HepG2 (cell line): ENCODE results near the gene AADAT. TPM values are rescaled to one million over a fixed set of nuclear protein-coding genes. Genes with fewer than 3 reads are reported as not detected.
A peak's percentile ranks its signal among the peaks of the same experiment; 100 is the strongest.

Experiments used
- ARNTL ChIP-seq: sonication (generic); formaldehyde crosslinking; IDR thresholded peaks from 2 replicates; pipeline ENCODE4 v1.4.0; 2020; ENCODE audit warnings: mild to moderate bottlenecking, missing genetic modification reagents
- ATF7 ChIP-seq, 2 experiments: fragments of 450-650 bp in 1 of 2; sonication (generic) in 1 of 2; formaldehyde crosslinking in 1 of 2; IDR thresholded peaks; 2 replicates each; pipeline versions ENCODE4 v1.4.0 to v1.6.1; 2016 to 2020; ENCODE audit warnings: antibody characterized with exemption in 1 of 2, mild to moderate bottlenecking in 1 of 2, missing genetic modification reagents in 1 of 2
- BCL6 ChIP-seq: IDR thresholded peaks from 2 replicates; pipeline ENCODE4 v1.6.1; 2016; ENCODE audit warnings: missing genetic modification reagents, missing compliant biosample characterization
- E2F1 ChIP-seq: sonication (generic); formaldehyde crosslinking; IDR thresholded peaks from 2 replicates; pipeline ENCODE4 v1.5.0; 2020; ENCODE audit warnings: missing genetic modification reagents
- GMEB2 ChIP-seq: IDR thresholded peaks from 2 replicates; pipeline ENCODE4 v1.6.1; 2016; ENCODE audit warnings: missing biosample characterization, missing genetic modification reagents, low read depth
- JARID2 ChIP-seq: sonication (generic); formaldehyde crosslinking; IDR thresholded peaks from 2 replicates; pipeline ENCODE4 v1.8.1; 2023; ENCODE audit warnings: missing genetic modification reagents, inconsistent platforms; ENCODE audit not compliant: insufficient replicate concordance
- KDM1A ChIP-seq: IDR thresholded peaks from 2 replicates; pipeline ENCODE4 v1.6.1; 2016; ENCODE audit warnings: missing compliant biosample characterization
- MZF1 ChIP-seq: sonication (generic); formaldehyde crosslinking; IDR thresholded peaks from 2 replicates; pipeline ENCODE4 v1.8.1; 2023; ENCODE audit warnings: mild to moderate bottlenecking, missing genetic modification reagents, borderline replicate concordance
- NFIB ChIP-seq: sonication (generic); formaldehyde crosslinking; IDR thresholded peaks from 2 replicates; pipeline ENCODE4 v1.9.0; 2021; ENCODE audit warnings: missing genetic modification reagents, mild to moderate bottlenecking, borderline replicate concordance
- NR1H2 ChIP-seq: sonication (generic); formaldehyde crosslinking; IDR thresholded peaks from 2 replicates; pipeline ENCODE4 v1.8.1; 2022; ENCODE audit warnings: low read depth, missing genetic modification reagents, borderline replicate concordance
- ZBTB7A ChIP-seq: sonication (generic); formaldehyde crosslinking; IDR thresholded peaks from 2 replicates; pipeline ENCODE4 v1.8.0; 2022; ENCODE audit warnings: mild to moderate bottlenecking, missing genetic modification reagents
- ZNF333 ChIP-seq: sonication (generic); formaldehyde crosslinking; IDR thresholded peaks from 2 replicates; pipeline ENCODE4 v1.4.0; 2020; ENCODE audit warnings: mild to moderate bottlenecking, missing genetic modification reagents, borderline replicate concordance
- ZNF747 ChIP-seq: sonication (generic); formaldehyde crosslinking; IDR thresholded peaks from 2 replicates; pipeline ENCODE4 v1.8.1; 2023; ENCODE audit warnings: missing genetic modification reagents, mild to moderate bottlenecking, borderline replicate concordance
- ZNF816 ChIP-seq: sonication (generic); formaldehyde crosslinking; IDR thresholded peaks from 2 replicates; pipeline ENCODE4 v1.8.0; 2022; ENCODE audit warnings: missing genetic modification reagents, mild to moderate bottlenecking, borderline replicate concordance
- polyA plus RNA-seq, 8 experiments: library from polyadenylated mRNA; depleted of rRNA in 3 of 8; stranded (reverse) in 7 of 8; unstranded in 1 of 8; fragments of >200 nt; fragmentation: Illumina TruSeq in 4 of 8; extraction: Trizol in 4 of 8; gene quantifications; 2 replicates each; pipeline versions ENCODE4 v1.2.1 to v1.2.3, GENCODE V29; 2011 to 2016; ENCODE audit warnings: low read depth in 4 of 8, missing spikeins in 1 of 8, mixed read lengths in 1 of 8; ENCODE audit not compliant: insufficient read depth in 1 of 8
- total RNA-seq, 5 experiments: library from RNA; depleted of rRNA; stranded (reverse); fragments of >200 nt; fragmentation: Illumina TruSeq; extraction: Trizol; gene quantifications; 2 replicates each; pipeline ENCODE4 v1.2.3, GENCODE V29; 2016; ENCODE audit warnings: low read depth in 1 of 5
- TF ChIP-seq, protein P1 (sequence below): sonication (generic); formaldehyde crosslinking; IDR thresholded peaks from 2 replicates; pipeline ENCODE4 v1.4.0; 2020; ENCODE audit warnings: missing genetic modification reagents
- TF ChIP-seq, protein P2 (sequence below): sonication (generic); formaldehyde crosslinking; IDR thresholded peaks from 2 replicates; pipeline ENCODE4 v1.5.0; 2020; ENCODE audit warnings: missing genetic modification reagents
- TF ChIP-seq, protein P3 (sequence below): sonication (generic); formaldehyde crosslinking; IDR thresholded peaks from 2 replicates; pipeline ENCODE4 v1.5.0; 2020; ENCODE audit warnings: mild to moderate bottlenecking, missing genetic modification reagents

AADAT gene
- total and polyA plus RNA-seq, 2 of the 13 experiments (the other 11 are each of a cell fraction or from before 2014, with no cell fraction given): 6.1 to 9.1 TPM

- TF ChIP-seq JARID2: no peak
- TF ChIP-seq ZBTB7A (CRISPR knock-in tag): peak; percentile 74; the same call in 1 of the 2 replicates
- no peak for TF ChIP-seq ATF7 (IDR thresholded peaks at IDR 0.05)
- no peak for TF ChIP-seq ATF7 (CRISPR knock-in tag; IDR thresholded peaks at IDR 0.05)
- no peak for TF ChIP-seq GMEB2 (CRISPR knock-in tag)
- 0 out of 2 replicates have a peak, but pooled peaks have one; percentile 74 for TF ChIP-seq ZNF333
- TF ChIP-seq, protein P1, sequence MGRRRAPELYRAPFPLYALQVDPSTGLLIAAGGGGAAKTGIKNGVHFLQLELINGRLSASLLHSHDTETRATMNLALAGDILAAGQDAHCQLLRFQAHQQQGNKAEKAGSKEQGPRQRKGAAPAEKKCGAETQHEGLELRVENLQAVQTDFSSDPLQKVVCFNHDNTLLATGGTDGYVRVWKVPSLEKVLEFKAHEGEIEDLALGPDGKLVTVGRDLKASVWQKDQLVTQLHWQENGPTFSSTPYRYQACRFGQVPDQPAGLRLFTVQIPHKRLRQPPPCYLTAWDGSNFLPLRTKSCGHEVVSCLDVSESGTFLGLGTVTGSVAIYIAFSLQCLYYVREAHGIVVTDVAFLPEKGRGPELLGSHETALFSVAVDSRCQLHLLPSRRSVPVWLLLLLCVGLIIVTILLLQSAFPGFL (CRISPR knock-in tag): no peak
- TF ChIP-seq KDM1A: peak; percentile 81
- no peak for TF ChIP-seq ZNF816 (CRISPR knock-in tag)
- TF ChIP-seq, protein P2, sequence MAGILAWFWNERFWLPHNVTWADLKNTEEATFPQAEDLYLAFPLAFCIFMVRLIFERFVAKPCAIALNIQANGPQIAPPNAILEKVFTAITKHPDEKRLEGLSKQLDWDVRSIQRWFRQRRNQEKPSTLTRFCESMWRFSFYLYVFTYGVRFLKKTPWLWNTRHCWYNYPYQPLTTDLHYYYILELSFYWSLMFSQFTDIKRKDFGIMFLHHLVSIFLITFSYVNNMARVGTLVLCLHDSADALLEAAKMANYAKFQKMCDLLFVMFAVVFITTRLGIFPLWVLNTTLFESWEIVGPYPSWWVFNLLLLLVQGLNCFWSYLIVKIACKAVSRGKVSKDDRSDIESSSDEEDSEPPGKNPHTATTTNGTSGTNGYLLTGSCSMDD (CRISPR knock-in tag): no peak
- TF ChIP-seq NFIB (CRISPR knock-in tag): no peak; the same call in 1 of the 2 replicates
- peak; percentile 69 for TF ChIP-seq E2F1
- TF ChIP-seq, protein P3, sequence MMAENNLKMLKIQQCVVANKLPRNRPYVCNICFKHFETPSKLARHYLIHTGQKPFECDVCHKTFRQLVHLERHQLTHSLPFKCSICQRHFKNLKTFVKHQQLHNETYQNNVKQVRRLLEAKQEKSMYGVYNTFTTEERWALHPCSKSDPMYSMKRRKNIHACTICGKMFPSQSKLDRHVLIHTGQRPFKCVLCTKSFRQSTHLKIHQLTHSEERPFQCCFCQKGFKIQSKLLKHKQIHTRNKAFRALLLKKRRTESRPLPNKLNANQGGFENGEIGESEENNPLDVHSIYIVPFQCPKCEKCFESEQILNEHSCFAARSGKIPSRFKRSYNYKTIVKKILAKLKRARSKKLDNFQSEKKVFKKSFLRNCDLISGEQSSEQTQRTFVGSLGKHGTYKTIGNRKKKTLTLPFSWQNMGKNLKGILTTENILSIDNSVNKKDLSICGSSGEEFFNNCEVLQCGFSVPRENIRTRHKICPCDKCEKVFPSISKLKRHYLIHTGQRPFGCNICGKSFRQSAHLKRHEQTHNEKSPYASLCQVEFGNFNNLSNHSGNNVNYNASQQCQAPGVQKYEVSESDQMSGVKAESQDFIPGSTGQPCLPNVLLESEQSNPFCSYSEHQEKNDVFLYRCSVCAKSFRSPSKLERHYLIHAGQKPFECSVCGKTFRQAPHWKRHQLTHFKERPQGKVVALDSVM (CRISPR knock-in tag): peak; percentile 25; the same call in 1 of the 2 replicates
- TF ChIP-seq MZF1 (CRISPR knock-in tag): no peak
- TF ChIP-seq ZNF747 (CRISPR knock-in tag): peak; percentile 29; the same call in 1 of the 2 replicates
- 0 out of 2 replicates have a peak, but pooled peaks have one; percentile 25 for TF ChIP-seq ARNTL (CRISPR knock-in tag)
- TF ChIP-seq BCL6 (CRISPR knock-in tag): peak; percentile 31; the same call in 1 of the 2 replicates
- TF ChIP-seq NR1H2 (CRISPR knock-in tag): peak; percentile 56; the same call in 1 of the 2 replicates
These were observed 62.5 kb downstream of the AADAT start (continued) for GRCh38 chr4:170027181-170027829.
